Activated T-cell treated with anti-CD3 and anti-CD28 coated beads for 4 hours (primary cell): ENCODE results near the gene SLC17A5.
"Not testable (repeated sequence)": the region's sequence is repeated elsewhere in the genome, so short reads cannot be mapped to it uniquely, and the experiment has no call there.

Source experiments
- DNase-seq: peaks from one replicate; pipeline ENCODE4 v3.0.0-alpha.2; 2020

Gene SLC17A5

GRCh38 chr6:73665686-73666319, 12.0 kb upstream of the SLC17A5 start:
- DNase-seq: no peak

- no peak for DNase-seq
Measured at GRCh38 chr6:73664701-73665100, 10.9 kb upstream of the SLC17A5 start.

GRCh38 chr6:73657201-73657600, 3.4 kb upstream of the SLC17A5 start:
- no peak for DNase-seq

GRCh38 chr6:73656531-73657145, 2.8 kb upstream of the SLC17A5 start:
- DNase-seq: no peak

- DNase-seq: no peak
Measured at GRCh38 chr6:73655341-73655917, 1.6 kb upstream of the SLC17A5 start.

GRCh38 chr6:73652637-73653570, 888 bp downstream of the SLC17A5 start:
- DNase-seq: peak; percentile 37

- DNase-seq: no peak
Measured at GRCh38 chr6:73649783-73650182, 4.0 kb downstream of the SLC17A5 start.

GRCh38 chr6:73648166-73648565, 5.6 kb downstream of the SLC17A5 start:
- DNase-seq: no peak

GRCh38 chr6:73644941-73645591, 8.7 kb downstream of the SLC17A5 start:
- no peak for DNase-seq

- DNase-seq: no peak
Measured at GRCh38 chr6:73644030-73644429, 9.8 kb downstream of the SLC17A5 start.

- DNase-seq: no peak
Measured at GRCh38 chr6:73642530-73642929, 11.3 kb downstream of the SLC17A5 start.

- DNase-seq: no peak
Measured at GRCh38 chr6:73640179-73640750, 13.5 kb downstream of the SLC17A5 start.

GRCh38 chr6:73639040-73639439, 14.8 kb downstream of the SLC17A5 start:
- no peak for DNase-seq

- DNase-seq: no peak
Measured at GRCh38 chr6:73637404-73637803, 16.4 kb downstream of the SLC17A5 start.

- DNase-seq: no peak
Measured at GRCh38 chr6:73636048-73636447, 17.7 kb downstream of the SLC17A5 start.

GRCh38 chr6:73632346-73632745, 21.4 kb downstream of the SLC17A5 start:
- DNase-seq: no peak

GRCh38 chr6:73631849-73632248, 21.9 kb downstream of the SLC17A5 start:
- no peak for DNase-seq

- no peak for DNase-seq
Measured at GRCh38 chr6:73630401-73630800, 23.4 kb downstream of the SLC17A5 start.

GRCh38 chr6:73624896-73625295, 28.9 kb downstream of the SLC17A5 start:
- no peak for DNase-seq

GRCh38 chr6:73623480-73623879, 30.3 kb downstream of the SLC17A5 start:
- not testable (repeated sequence) for DNase-seq

- DNase-seq: not testable (repeated sequence)
Measured at GRCh38 chr6:73618082-73618481, 35.7 kb downstream of the SLC17A5 start.

- DNase-seq: no peak
Measured at GRCh38 chr6:73614802-73615201, 39.0 kb downstream of the SLC17A5 start.
